H7 (cell line): ENCODE results near the gene APOL1. TPM values are rescaled to one million over a fixed set of nuclear protein-coding genes. Genes with fewer than 3 reads are reported as not detected.
A peak's percentile ranks its signal among the peaks of the same experiment; 100 is the strongest.
"Not testable (repeated sequence)": the region's sequence is repeated elsewhere in the genome, so short reads cannot be mapped to it uniquely, and the experiment has no call there.

Experiments
- DNase-seq: peaks from one replicate; pipeline ENCODE4 v3.0.0; 2012
- H3K27me3 ChIP-seq: 2 replicates; pipeline ENCODE4 v1.6.0; 2011; ENCODE audit warnings: mild to moderate bottlenecking, low read length; ENCODE audit not compliant: control insufficient read depth, insufficient read depth
- H3K36me3 ChIP-seq: replicated peaks from 2 replicates; pipeline ENCODE4 v1.5.1; 2011; ENCODE audit warnings: low read length; ENCODE audit not compliant: control insufficient read depth, insufficient read depth
- H3K4me3 ChIP-seq: 2 replicates; pipeline ENCODE4 v1.5.1; 2011; ENCODE audit warnings: low read depth, mild to moderate bottlenecking, control low read depth, low read length, moderate library complexity; ENCODE audit not compliant: insufficient read depth
- total RNA-seq: library from RNA; depleted of rRNA; stranded (reverse); fragments of >200 nt; shearing (Covaris generic); gene quantifications from 2 replicates; pipeline ENCODE4 v1.2.3, GENCODE V29; 2014

Gene APOL1
- total RNA-seq, 1 experiment from 2014 or later = not detected

DNA sequence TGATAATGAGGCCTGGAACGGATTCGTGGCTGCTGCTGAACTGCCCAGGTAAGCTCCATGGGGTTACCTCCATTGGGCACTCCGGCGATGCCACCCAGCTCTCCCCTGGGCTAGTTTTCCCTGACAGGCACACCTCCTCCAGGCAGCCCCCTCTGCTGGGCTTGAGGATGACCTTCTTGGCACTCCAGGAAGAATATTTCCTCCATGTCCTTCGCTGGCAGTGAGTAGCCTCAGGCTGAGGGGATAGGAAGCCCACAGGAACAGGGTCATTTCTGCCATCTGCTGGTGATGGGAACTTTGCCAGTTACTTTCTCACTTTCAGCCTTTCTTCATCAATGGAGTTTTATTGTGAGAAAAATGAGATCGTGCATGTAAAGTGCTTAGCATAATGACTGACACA is 8.7 kb downstream of the APOL1 start:
- DNase-seq = peak; percentile 33
- H3K27me3 ChIP-seq, H3K4me3 ChIP-seq: not testable (repeated sequence)

DNA sequence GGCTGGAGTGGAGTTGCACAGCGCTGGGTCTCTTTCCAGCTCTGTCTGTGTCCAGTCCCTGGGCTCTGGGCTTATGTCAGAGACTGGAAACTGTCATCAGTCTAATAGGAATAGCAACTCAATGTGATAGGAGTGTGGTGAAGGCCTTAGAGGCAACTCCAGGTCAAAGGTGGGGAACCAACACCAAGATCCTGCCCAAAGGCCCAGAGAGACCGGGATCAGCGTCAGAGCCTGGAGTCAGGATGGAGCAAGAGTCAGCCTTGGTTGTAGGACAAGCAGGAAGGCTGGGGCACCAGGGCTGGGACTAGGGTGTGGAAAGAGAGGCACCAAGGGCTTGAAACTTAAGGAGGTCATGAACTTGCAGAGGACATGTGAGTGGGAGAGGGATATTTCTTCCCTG is 9.4 kb downstream of the APOL1 start:
- H3K4me3 ChIP-seq, H3K27me3 ChIP-seq, DNase-seq, H3K36me3 ChIP-seq: not testable (repeated sequence)

More for the DNA sequence above, 8.7 kb downstream of the APOL1 start:
- H3K36me3 ChIP-seq = not testable (repeated sequence)

DNA sequence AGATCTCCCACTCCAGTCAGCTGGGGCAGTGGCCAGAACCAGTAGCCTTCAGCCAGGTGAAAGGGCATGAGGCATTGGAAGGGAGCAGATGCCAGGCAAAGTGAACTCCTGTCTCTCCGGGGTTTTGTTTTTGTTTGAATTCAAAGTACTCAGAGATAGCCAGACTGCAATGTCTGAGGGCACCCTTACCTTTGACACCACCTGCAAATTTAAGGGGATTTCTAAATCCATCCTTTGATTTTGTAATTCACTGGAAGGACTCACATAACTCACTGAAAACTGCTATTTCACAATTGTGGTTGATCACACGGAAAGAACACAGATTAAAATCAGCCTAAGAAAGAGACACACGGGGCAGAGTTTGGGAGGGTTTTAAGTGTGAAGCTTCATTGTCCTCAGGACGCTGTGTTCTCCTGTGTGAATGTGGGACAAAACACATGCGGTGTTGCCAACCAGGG is 10.3 kb downstream of the APOL1 start:
- H3K36me3 ChIP-seq, H3K4me3 ChIP-seq, H3K27me3 ChIP-seq, DNase-seq: not testable (repeated sequence)

DNA sequence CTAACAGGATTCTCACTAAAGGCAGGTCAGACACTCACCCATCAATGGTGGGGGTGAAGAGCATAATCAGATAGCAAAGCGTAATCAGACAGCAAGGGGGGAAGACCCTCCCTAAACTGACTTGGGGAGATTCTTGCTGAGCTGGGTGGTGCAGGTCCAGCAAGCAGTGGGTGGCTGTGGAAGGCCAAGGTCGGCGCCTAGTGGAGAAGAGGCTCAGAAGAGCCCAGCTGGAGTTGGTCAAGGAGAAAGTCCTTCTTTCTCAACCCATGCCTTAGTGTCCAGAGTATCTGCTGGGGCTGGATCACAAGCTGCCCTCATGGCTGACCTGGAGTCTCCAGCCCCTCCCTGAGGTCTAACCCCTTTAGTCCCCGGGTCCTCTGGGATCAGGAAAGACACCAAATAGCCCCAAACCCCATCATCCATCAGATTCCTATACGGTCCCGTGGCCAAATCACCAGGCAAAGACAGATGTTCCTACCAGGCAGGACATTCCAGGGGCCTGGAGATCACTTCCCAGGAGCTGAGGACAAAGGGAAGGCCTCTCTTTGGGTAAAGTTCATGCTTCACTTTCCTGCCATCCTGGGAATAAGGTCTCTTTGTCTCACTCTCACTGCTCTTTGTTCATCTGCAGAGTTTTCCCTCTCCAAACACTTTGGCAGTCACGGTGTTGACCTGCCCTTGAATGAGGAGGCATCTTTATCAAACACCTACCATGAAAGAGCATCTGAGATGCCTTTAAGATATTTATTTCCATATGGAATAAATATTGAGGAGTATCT is 11.1 kb downstream of the APOL1 start:
- H3K27me3 ChIP-seq, H3K4me3 ChIP-seq, DNase-seq, H3K36me3 ChIP-seq: not testable (repeated sequence)

DNA sequence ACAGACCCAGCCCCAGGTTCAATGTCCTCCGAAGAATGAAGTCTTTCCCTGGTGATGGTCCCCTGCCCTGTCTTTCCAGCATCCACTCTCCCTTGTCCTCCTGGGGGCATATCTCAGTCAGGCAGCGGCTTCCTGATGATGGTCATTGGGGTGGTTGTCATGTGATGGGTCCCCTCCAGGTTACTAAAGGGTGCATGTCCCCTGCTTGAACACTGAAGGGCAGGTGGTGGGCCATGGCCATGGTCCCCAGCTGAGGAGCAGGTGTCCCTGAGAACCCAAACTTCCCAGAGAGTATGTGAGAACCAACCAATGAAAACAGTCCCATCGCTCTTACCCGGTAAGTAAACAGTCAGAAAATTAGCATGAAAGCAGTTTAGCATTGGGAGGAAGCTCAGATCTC is 14.1 kb downstream of the APOL1 start:
- Histone ChIP-seq H3K36me3 (no peaks in the 10 kb centered on the region), H3K4me3 (no peak overlapping the region), H3K27me3 (no peaks in the 10 kb centered on the region; the same call in 1 of the 2 replicates)
- no peak for DNase-seq

DNA sequence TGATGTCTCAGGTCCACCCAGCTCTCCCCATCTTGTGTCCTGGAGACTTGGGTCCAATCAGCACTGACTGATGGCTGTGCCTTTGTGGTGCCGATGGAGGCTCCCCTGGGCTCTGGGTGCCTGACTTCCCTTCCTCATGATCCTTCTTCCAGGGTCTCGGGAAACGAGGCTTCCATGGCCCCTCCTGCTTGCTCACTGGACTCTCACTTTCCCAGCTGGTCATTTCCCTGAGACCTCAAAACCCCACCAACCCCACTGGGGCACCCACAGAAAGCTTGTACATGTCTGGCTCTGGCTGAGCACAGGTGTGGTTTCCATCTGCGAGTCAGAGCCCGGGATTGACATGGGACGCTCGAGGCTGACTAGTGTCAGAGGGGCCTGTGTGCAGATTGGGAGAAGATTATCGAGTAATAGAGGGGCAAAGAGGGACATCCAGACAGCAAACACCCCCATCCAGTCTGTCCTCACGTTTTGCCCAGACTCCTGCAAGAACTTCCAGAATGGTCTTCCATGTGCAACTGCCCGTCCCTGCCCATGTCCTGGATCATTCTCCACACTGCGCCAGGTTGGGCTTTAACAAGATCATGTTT is 15.1 kb downstream of the APOL1 start:
- no peak overlapping the region for H3K4me3 ChIP-seq
- no peaks in the 10 kb centered on the region; the same call in 1 of the 2 replicates for H3K27me3 ChIP-seq
- DNase-seq = no peak
- H3K36me3 ChIP-seq = no peaks in the 10 kb centered on the region

DNA sequence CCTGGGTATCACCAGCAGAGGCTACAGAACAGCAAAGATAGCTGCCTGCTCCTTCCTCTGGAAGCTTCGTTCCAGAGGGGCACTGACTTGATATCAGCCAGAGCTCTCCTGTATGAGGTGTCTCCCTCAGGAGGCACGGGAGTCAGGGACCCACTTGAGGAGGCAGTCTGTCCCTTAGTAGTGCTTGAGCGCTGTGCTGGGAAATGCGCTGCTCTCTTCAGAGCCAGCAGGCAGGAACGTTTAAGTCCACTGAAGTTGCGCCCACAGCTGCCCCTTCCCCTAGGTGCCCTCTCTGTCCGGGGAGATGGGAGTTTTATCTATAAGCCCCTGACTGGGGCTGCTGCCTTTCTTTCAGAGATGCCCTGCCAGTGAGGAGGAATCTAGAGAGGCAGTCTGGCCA is 18.3 kb downstream of the APOL1 start:
- DNase-seq, H3K36me3 ChIP-seq, H3K27me3 ChIP-seq, H3K4me3 ChIP-seq: not testable (repeated sequence)

DNA sequence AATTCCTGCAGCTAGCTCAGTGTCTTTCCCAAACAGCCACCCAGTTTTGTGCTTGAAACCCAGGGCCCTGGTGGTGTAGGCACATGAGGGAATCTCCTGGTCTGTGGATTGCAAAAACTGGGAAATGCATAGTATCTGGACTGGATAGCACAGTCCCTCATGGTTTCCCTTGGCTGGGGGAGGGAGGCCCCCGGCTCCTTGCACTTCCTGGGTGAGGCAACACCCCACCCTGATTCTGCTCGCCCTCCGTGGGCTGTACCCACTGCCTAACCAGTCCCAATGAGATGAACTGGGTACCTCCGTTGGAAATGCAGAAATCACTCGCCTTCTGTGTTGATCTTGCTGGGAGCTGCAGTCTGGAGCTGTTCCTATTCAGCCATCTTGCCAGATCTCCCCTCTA is 19.0 kb downstream of the APOL1 start:
- not testable (repeated sequence) for DNase-seq, H3K27me3 ChIP-seq, H3K4me3 ChIP-seq, H3K36me3 ChIP-seq

DNA sequence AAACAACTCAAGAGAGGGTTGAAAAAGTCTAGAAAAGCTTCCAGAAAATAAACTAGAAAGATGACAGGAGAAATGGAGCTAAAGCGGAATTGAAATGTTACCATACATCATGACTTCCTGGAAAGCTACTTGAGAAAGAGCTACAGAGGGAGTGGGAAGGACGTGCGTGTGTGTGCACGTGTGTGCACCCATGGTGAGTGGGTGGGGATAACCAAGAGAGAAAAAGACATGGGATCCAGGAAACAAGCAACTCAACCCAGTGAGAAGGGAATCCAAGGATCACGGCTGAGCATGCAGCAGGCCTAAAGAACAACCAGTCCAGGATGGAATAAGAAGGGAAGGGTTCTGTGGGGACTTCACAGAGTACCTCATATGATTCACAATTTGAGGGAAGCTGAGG is 21.6 kb downstream of the APOL1 start:
- H3K4me3 ChIP-seq = no peak overlapping the region
- no peaks in the 10 kb centered on the region for H3K36me3 ChIP-seq
- no peaks in the 10 kb centered on the region for H3K27me3 ChIP-seq
- DNase-seq = no peak

DNA sequence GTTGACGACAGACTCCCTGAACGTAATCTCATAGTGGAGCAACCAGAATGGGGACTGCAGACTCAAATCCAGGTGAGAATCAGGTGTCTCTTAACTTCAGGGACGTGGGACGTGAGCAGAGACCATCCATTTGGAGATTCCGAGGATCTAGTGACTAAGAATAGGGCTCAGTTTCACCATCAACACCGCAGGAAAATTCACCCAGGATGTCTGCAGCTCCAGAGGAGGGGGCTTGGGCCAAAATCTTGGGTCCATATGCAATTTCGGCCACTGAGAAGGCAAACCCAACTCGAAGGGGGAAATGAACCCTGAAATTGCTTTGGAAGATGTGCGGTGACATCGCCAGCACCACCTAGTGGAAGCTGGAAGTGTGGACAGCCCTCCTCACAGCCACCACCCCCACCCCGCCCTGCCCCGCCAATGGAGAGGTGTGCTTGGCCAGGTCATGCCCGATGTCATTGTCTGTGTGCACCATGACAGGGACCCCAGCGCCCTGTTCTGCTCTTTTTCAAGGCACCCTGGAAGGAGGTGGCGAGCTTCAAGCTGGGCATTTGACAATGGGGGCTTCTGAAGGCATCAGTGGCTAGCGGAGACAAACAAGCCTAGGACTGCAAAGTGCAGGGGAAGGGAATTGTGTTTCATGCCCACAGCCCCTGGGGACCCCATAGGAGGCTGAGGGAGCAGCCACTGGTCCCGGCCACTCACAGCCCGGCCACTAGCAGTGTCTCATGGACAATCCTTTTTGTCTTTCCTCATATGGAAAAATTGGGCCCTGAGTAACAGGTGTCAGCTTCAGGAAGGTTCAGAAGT is 24.8 kb downstream of the APOL1 start:
- Histone ChIP-seq H3K36me3 (peaks cover 5% of the 10 kb centered on the region), H3K4me3 (no peak overlapping the region), H3K27me3 (no peaks in the 10 kb centered on the region)
- peak; percentile 91 for DNase-seq

DNA sequence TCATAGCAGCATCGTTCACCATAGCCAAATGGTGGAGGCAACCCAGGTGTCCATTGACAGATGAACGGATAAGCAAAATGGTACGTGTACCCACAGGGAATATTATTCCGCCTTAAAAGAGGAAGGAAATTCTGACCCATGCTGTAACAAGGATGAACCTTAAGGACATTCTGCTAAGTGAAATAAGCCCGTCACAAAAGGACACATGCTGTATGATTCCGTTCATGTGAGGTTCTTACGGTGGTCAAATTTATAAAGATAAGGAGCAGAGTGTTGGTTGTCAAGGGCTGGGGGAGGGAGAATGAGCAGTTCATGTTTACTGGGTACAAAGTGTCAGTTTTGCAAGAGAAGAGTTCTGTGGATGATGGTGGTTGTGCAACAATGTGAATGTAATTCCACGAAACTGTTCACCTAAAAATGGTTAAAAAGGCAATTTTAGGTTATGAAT is 26.3 kb downstream of the APOL1 start:
- no peak overlapping the region for H3K4me3 ChIP-seq
- no peak for DNase-seq
- H3K27me3 ChIP-seq = no peaks in the 10 kb centered on the region
- H3K36me3 ChIP-seq = peaks cover 11% of the 10 kb centered on the region

DNA sequence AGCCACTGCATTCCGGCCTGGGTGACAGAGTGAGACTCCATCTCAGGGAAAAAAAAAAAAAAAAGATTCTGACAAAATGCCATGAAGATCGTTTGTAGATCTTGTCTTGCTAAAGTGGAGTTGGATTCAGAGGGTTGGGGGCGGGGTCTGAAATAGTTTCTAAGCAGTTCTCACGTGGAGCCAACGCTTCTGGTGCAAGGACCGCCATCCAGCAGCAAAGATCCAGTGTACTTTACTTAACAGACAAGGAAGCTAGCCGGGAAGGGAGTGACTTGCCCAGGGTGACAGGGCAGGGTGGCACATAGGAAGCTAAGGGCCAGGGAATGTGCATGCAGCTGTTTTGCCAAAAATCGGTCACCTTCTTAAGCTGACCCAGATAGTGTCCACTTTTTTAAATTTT is 27.4 kb downstream of the APOL1 start:
- Histone ChIP-seq H3K4me3 (no peak overlapping the region), H3K36me3 (peaks cover 23% of the 10 kb centered on the region), H3K27me3 (no peaks in the 10 kb centered on the region)
- DNase-seq = peak; percentile 23

DNA sequence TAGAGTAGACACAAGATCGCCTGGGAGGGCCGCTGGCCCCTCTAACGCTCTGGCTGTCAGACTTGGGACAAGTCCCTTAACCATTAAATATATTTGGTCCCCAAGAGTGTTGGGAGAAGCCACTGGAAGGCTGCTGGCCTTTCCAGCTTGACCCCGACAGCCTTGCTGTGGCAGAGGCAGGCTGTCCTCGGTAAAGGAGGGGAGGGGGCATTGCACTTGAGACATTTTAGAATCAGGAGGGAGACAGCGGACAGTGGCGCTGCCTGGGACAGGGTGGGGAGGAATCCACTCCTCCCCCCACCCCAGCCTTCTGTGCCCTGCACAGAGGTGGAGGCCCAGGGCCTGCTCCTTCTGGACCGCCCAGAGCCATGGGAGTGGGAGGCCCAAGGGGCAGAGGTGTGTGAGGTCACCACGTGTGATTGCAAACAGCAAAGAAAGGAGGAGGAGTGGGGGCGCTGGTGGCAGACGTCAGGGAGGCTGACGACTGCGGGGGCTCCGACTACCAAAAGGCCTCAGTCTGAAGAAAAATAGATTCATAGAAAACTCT is 28.9 kb downstream of the APOL1 start:
- Histone ChIP-seq H3K4me3 (no peak overlapping the region), H3K27me3 (no peaks in the 10 kb centered on the region), H3K36me3 (peaks cover 32% of the 10 kb centered on the region)
- peak; percentile 45 for DNase-seq

DNA sequence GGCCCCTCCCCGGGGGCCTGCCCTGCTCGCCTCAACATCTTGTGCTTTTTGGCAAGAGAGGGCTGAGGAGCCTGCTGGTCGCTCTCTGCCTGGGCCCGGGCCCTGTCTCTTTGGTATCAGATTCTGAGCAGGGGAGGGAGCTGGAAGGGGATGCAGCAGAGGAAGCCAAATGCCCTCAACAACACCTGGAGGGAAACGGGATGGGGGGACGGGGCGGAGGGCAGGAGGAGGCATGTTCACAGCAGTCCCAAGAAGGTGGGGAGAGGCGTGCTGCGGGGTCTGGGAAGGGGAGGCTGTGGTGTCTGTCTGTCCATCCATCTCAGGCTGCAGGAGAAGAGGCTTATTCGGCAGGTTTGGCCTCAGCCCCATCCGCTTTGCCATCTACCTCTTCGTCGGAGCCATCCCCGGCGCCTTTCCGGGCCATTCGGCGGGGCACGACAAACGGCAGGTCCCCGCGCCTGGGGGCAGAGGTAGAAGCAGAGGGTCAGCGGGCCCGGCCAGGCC is 29.4 kb downstream of the APOL1 start:
- Histone ChIP-seq H3K4me3 (no peak overlapping the region), H3K36me3 (peaks cover 32% of the 10 kb centered on the region), H3K27me3 (no peaks in the 10 kb centered on the region)
- DNase-seq = no peak
